Inflammatory macrophage treated with lipopolysaccharide for 1 hour (primary cell): ENCODE data around the gene NRXN3.

Source experiments
- DNase-seq, 2 donors: peaks; one replicate each; pipeline ENCODE4 v3.0.0-alpha.2; 2020 to 2022

The NRXN3 gene

DNA sequence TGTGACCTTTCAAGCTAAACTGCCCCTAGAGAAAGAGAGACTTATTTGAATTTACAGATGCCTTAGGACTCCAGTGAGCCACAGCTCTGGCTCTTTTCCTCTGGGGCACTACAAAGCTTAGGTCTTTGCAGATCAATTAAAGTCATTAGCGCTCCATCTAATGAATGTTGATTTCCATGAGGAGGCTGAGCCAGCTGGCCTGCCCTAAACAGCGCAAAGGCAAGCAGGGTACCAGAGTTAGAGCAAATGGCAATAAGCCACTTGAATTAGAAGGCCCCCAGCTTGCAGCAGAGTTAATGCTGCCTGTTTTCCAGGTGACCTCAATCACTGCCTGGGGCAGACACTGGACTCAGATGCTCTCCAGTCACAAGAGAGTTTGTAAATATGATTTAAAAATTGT is 1345.8 kb downstream of the NRXN3 start:
- no peak for DNase-seq

DNA sequence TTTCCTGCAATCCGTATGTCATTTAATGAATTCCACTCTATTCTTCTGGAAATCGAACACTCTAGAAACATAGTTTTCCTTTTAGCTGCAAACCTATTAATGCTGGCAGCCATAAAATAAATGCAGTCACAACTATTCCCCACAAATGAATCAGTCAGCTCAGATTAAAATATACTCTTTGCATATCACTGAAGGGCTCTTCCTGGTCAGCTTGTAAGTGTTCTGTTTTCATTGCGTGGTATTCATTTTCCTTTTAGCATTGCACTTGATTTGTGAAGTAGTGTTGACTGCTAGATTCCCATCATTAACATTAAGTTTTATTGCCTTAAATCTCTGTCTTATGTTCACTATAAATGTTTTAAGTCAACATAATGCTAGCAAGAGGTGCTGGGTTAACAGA is 1355.2 kb downstream of the NRXN3 start:
- no peak for DNase-seq

GRCh38 chr14:79528828-79529416 is 1358.7 kb downstream of the NRXN3 start:
- DNase-seq = no peak

- no peak for DNase-seq
Measured at GRCh38 chr14:79530555-79530954, 1360.4 kb downstream of the NRXN3 start.

- DNase-seq = no peak
Measured at GRCh38 chr14:79534703-79535353, 1364.7 kb downstream of the NRXN3 start.

- DNase-seq = no peak
Measured at GRCh38 chr14:79540394-79540793, 1370.2 kb downstream of the NRXN3 start.

DNA sequence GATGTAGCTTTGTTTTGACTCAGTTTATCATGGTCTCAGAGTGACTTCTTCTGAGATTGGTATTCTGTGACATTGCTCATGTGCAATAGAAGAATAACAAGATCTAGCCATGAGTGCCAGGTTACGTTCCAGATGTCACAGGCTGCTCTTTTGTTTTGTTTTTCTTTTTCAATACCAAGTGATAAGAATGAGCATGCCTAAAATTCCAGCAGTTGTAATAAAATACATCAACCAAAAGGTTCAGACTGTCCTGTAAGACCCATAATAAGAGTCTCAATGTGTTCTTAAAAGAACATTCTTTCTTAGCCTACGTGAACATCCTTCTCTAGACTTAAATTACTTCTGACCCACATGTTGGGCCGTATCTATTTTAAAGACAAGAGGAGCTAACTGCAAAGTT is 1371.9 kb downstream of the NRXN3 start:
- no peak for DNase-seq

DNA sequence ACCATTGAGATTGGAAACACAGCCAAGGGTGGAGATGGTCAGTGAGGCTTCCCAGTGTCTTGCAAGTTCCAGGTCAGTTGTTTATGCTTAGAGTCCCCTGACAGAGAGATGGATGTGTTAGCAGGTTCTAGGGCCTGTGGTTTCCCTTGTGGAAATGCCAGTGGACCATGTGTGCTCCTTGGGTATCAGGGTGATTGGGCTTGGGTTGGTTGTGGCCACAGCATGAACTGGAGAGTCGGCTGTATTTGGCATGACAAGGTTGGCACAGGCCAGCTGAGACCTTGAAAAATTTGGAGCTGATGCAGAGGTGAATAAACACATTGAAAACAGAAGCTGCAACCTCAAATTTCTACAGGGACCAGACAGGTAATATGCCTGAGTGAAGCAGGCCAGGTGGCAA is 1373.2 kb downstream of the NRXN3 start:
- no peak for DNase-seq

- DNase-seq = no peak
Measured at GRCh38 chr14:79543967-79544697, 1374.0 kb downstream of the NRXN3 start.

DNA sequence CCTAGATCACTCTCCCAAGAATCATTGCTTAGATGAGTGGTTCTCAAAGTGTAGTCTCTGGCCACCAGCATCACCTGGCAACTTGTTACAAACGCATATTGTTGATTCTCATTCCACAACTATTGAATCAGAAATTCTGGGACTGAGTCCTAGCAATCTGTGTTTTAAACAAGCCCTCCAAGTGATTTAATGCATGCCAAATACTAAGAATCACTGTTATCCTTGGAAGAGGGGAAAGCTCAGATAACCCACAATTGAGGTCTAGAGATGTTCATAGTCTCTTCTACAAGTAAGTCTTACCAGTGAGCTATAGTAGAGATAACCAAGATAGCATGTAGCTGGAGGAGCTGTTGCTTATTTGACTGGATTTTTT is 1374.5 kb downstream of the NRXN3 start:
- DNase-seq = no peak

DNA sequence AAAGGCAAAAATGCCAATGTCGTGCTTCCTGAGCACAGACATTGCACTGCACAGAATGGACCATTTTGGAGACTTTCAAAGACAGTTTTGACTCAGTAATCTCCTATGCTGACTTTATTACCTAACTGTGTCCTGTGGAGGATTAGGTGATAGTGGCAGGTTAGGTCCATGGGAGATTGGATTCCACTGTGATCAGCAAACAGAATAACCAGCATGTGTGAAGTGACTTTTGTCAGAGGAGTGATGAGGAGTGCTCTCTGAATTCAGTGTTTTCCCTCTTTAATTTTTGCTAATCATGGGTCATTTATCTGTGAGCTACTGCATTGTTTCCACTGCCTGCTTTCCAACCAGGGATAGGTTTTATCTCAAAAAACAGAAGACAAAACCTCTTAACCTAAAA is 1378.7 kb downstream of the NRXN3 start:
- DNase-seq = no peak

- no peak for DNase-seq
Measured at GRCh38 chr14:79549515-79549914, 1379.3 kb downstream of the NRXN3 start.

DNA sequence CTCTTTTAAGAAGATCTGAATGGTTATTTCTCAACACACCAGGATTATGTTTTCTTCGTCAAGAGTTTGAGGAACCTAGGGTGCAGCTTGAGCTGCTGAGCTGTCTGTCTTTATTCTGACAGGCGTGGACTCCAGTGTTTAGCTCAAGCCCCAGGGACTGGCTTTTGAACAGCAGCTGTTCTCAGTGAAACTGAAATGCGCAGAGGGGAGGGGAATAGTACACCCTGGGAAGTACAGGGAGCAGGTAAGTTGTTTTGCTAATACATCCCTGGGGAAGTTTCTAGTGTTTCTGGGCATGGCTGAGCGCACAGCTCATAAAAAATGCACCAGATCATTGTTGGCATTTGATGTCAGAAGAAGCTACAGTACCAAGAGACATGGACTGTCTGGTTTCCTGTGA is 1381.3 kb downstream of the NRXN3 start:
- no peak for DNase-seq

DNA sequence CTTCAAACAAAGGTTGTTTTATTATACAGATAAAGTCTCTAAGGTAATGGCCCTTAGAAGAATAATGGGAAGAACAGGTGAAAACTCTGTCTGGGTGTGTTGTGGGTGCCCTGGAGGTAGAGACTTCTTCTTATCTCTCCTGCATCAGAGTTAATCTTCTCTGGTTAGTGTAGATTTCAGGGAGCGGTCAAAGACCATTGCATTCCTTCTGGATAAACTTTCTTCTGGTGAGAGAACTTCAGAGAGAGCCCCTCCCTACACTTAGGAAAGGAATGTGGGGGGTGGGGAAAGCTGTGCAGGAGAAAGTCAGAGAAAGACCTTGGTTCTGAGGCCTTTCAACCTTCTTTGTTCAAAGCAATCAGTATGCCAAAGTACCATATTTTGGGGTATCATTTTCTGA is 1382.6 kb downstream of the NRXN3 start:
- no peak for DNase-seq

- no peak for DNase-seq
Measured at GRCh38 chr14:79554816-79555215, 1384.6 kb downstream of the NRXN3 start.

DNA sequence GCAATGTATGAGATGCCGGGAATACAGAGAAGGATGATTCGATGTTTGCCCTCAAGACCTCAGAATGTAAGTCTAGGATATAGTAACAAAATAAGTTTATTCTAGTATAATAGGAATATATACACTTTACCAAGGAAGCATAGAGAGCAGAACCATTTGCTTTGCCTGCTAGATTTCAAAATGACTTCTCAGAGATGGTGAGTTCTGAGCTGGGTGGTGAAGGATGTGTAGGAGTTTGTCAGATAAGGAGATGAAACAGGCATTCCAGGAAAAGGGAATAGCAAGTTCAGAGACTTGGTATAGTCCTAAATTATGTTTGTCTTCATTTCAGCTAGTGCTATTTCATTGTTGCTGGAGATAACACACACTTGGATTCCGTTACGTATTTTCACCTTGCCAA is 1385.3 kb downstream of the NRXN3 start:
- no peak for DNase-seq

GRCh38 chr14:79557309-79557708 is 1387.1 kb downstream of the NRXN3 start:
- DNase-seq = no peak

DNA sequence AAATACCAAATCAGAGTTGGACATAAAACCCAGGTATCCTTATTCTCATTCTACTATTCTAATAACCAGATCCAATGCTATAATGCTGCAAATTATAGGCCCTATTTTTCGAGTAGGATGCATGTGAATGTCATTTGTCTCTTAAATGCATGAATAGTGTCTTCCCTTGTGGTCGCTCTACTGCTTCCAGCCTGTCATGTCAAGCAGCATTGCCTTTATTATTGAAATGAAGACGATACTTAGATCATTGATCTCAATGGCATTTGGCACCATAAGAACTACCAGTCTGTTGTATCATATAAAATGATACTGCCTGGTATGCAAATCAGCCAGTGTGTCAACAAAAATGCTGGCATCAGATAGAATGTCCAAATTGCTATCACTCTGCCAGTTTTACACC is 1392.0 kb downstream of the NRXN3 start:
- DNase-seq = no peak

DNA sequence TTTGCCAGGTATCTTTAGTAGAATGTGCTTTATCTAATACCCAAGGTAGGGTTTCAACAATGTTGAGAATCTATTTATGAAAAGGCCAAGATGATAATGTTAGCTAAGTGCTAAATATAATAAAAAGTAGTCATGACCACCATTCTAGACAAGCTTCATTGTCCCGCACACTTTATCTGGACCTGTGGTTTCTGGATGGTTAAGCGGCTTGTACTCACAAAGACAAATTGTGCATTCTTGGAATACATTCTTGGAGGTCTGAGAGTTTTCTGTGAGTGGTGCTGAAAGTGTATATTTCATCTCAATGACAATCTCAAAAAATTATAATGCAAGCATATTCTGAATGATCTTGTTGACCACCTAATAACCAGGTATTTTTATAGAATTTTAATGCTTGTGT is 1394.2 kb downstream of the NRXN3 start:
- no peak for DNase-seq

GRCh38 chr14:79567306-79567705 is 1397.1 kb downstream of the NRXN3 start:
- no peak for DNase-seq

GRCh38 chr14:79568594-79568993 is 1398.4 kb downstream of the NRXN3 start:
- no peak for DNase-seq

DNA sequence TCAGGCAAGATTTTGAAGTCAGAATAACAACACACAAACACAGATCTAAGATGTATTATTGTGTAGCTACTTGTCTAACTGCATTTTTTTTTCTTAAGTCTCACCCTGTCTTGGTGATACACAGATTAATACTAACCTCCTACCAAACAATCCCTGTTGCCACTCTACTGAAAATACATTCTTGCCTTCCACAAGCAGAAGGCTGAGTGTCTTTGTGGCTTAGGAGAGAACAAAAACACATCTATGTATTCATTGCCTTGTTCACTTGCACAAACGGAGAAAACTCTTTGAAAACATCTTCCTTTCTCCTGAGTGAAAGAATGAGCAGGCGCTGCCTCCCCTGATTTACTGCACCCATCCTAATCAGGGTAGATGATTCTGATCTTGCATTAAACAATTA is 1398.9 kb downstream of the NRXN3 start:
- no peak for DNase-seq

- DNase-seq = no peak
Measured at GRCh38 chr14:79570648-79571047, 1400.5 kb downstream of the NRXN3 start.

GRCh38 chr14:79571366-79571765 is 1401.2 kb downstream of the NRXN3 start:
- no peak for DNase-seq

DNA sequence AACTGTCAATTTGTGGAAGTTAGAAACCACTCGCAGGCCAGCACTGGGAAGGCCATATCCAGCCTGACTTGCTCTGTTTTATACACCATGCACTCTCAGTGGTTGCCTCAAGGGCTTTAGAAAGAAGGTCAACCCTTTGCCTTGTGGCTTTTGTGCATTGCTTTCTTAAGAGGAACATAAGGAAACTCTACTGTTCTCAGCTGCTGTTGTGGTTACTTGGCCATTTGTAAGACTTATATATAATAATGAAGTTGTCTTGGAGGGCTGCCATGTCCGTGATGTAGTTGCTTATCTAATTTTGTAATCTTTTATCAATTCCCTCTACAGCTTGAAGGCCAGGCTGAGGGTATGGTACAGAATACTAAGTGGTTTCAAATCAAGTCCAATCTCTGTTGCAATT is 1403.3 kb downstream of the NRXN3 start:
- no peak for DNase-seq
